Thymus (tissue), 11 donors: ENCODE data around the gene CYP27B1. TPM values are rescaled to one million over a fixed set of nuclear protein-coding genes. Genes with fewer than 3 reads are reported as not detected.
A peak's percentile ranks its signal among the peaks of the same experiment; 100 is the strongest.

Experiments used
- DNase-seq, 9 donors: peaks; one replicate each; pipeline ENCODE4 v3.0.0-alpha.2; 2013; ENCODE audit warnings: low spot score in 9 of 9, low read depth in 6 of 9, missing footprints in 1 of 9
- H3K27ac ChIP-seq, 2 donors: one replicate each; pipeline ENCODE4 v1.5.1; 2013; ENCODE audit warnings: control low read depth in 1 of 2, low read depth in 1 of 2, low read length in 1 of 2, mild to moderate bottlenecking in 1 of 2, moderate library complexity in 1 of 2
- H3K27me3 ChIP-seq, 2 donors: one replicate each; pipeline ENCODE4 v1.5.1; 2013; ENCODE audit warnings: low read length in 1 of 2; ENCODE audit not compliant: control insufficient read depth in 2 of 2, insufficient read depth in 1 of 2
- H3K36me3 ChIP-seq, 2 donors: one replicate each; pipeline ENCODE4 v1.5.1; 2013; ENCODE audit warnings: low read length in 1 of 2, mild to moderate bottlenecking in 1 of 2, moderate library complexity in 1 of 2; ENCODE audit not compliant: control insufficient read depth in 2 of 2, insufficient read depth in 2 of 2
- H3K4me1 ChIP-seq, 2 donors: one replicate each; pipeline ENCODE4 v1.5.1; 2013; ENCODE audit warnings: low read length in 2 of 2; ENCODE audit not compliant: control insufficient read depth in 2 of 2, insufficient read depth in 2 of 2
- H3K4me3 ChIP-seq, 2 donors: one replicate each; pipeline ENCODE4 v1.5.1; 2013; ENCODE audit warnings: low read length in 2 of 2, control low read depth in 1 of 2, mild to moderate bottlenecking in 1 of 2
- H3K9me3 ChIP-seq, 2 donors: one replicate each; pipeline ENCODE4 v1.5.1; 2013; ENCODE audit warnings: low read length in 1 of 2, mild to moderate bottlenecking in 1 of 2; ENCODE audit not compliant: control insufficient read depth in 2 of 2, insufficient read depth in 1 of 2
- WGBS: extraction: QIAGEN DNeasy Blood & Tissue Kit; methylation state at CpG from one replicate; pipeline ENCODE4 v1.1.7; 2013; 5-methylcytosine and 5-hydroxymethylcytosine counted together
- polyA plus RNA-seq: library from polyadenylated mRNA; stranded (reverse); fragments of 200-250 nt; gene quantifications from one replicate; pipeline ENCODE4 v1.2.3, GENCODE V29; 2013
- total RNA-seq: library from RNA; stranded (reverse); fragments of 120-200 nt; gene quantifications from one replicate; pipeline ENCODE4 v1.2.4, GENCODE V29; 2013
- donor health status: healthy.

Gene CYP27B1
- total and polyA plus RNA-seq, 2 donors, result 0.42 to 0.82 TPM

GRCh38 chr12:57732270-57732669 is 34.6 kb downstream of the CYP27B1 start:
- Histone ChIP-seq H3K36me3 (peaks cover 68 to 80% of the 10 kb centered on the region in 2 donors), H3K27me3 (peaks cover 0 to 13% of the 10 kb centered on the region in 2 donors), H3K4me3 (no peak overlapping the region), H3K9me3 (peaks cover 0 to under 1% of the 10 kb centered on the region in 2 donors), H3K27ac (no peak overlapping the region), H3K4me1 (no peaks in the 10 kb centered on the region)
- DNase-seq, result no peak
- WGBS, result 94% methylated on average over 4 of the region's 4 CpGs

GRCh38 chr12:57731411-57732080 is 35.3 kb downstream of the CYP27B1 start:
- 97% methylated on average over 19 of the region's 19 CpGs for WGBS
- DNase-seq, result no peak
- peaks cover 0 to 12% of the 10 kb centered on the region in 2 donors for H3K27me3 ChIP-seq

GRCh38 chr12:57730336-57731067 is 36.4 kb downstream of the CYP27B1 start:
- H3K4me1 ChIP-seq, result no peaks in the 10 kb centered on the region
- H3K36me3 ChIP-seq, result peaks cover 74 to 88% of the 10 kb centered on the region in 2 donors
- peaks cover 1 to 11% of the 10 kb centered on the region in 2 donors for H3K9me3 ChIP-seq
- H3K27me3 ChIP-seq, result peaks cover 0 to 13% of the 10 kb centered on the region in 2 donors
- H3K4me3 ChIP-seq, result no peak overlapping the region
- 97% methylated on average over 13 of the region's 13 CpGs for WGBS
- H3K27ac ChIP-seq, result no peak overlapping the region
- no peak for DNase-seq

More at GRCh38 chr12:57731411-57732080, 35.3 kb downstream of the CYP27B1 start:
- Histone ChIP-seq H3K4me3 (no peak overlapping the region), H3K36me3 (peaks cover 69 to 85% of the 10 kb centered on the region in 2 donors), H3K27ac (no peak overlapping the region), H3K4me1 (no peaks in the 10 kb centered on the region), H3K9me3 (peaks cover 0 to 7% of the 10 kb centered on the region in 2 donors)

- DNase-seq, result no peak
- Histone ChIP-seq H3K4me1 (no peaks in the 10 kb centered on the region), H3K36me3 (peaks cover 66 to 80% of the 10 kb centered on the region in 2 donors), H3K27ac (no peak overlapping the region), H3K27me3 (peaks cover 0 to 13% of the 10 kb centered on the region in 2 donors), H3K9me3 (peaks cover 1 to 11% of the 10 kb centered on the region in 2 donors), H3K4me3 (no peak overlapping the region)
- WGBS, result 88% methylated on average over 5 of the region's 5 CpGs
Measured at GRCh38 chr12:57729321-57729844, 37.5 kb downstream of the CYP27B1 start.

- H3K9me3 ChIP-seq, result peaks cover 1 to 11% of the 10 kb centered on the region in 2 donors
- H3K36me3 ChIP-seq, result peaks cover 55 to 65% of the 10 kb centered on the region in 2 donors
- DNase-seq, result no peak
- H3K27ac ChIP-seq, result no peak overlapping the region
- H3K4me3 ChIP-seq, result no peak overlapping the region
- H3K4me1 ChIP-seq, result no peaks in the 10 kb centered on the region
- peaks cover 0 to 13% of the 10 kb centered on the region in 2 donors for H3K27me3 ChIP-seq
- WGBS, result 94% methylated on average over 21 of the region's 21 CpGs
Measured at GRCh38 chr12:57727758-57728395, 39.0 kb downstream of the CYP27B1 start.

- Histone ChIP-seq H3K36me3 (peaks cover 50 to 57% of the 10 kb centered on the region in 2 donors), H3K27ac (no peak overlapping the region), H3K27me3 (peaks cover 0 to 13% of the 10 kb centered on the region in 2 donors), H3K4me3 (no peak overlapping the region), H3K9me3 (peaks cover 1 to 11% of the 10 kb centered on the region in 2 donors), H3K4me1 (no peaks in the 10 kb centered on the region)
- no peak for DNase-seq
- WGBS, result 95% methylated on average over 76 of the region's 76 CpGs
Measured at GRCh38 chr12:57726884-57727757, 39.8 kb downstream of the CYP27B1 start.

- Histone ChIP-seq H3K36me3 (peaks cover 49 to 56% of the 10 kb centered on the region in 2 donors), H3K27me3 (peaks cover 0 to 13% of the 10 kb centered on the region in 2 donors), H3K9me3 (peaks cover 1 to 11% of the 10 kb centered on the region in 2 donors), H3K27ac (no peak overlapping the region), H3K4me1 (no peaks in the 10 kb centered on the region), H3K4me3 (peak overlapping the region; percentile 11 to 26)
- WGBS, result 92% methylated on average over 79 of the region's 79 CpGs
- DNase-seq, result peak in 3 of 9 donors; percentile 37 to 65 (median 50)
Measured at GRCh38 chr12:57726151-57726883, 40.6 kb downstream of the CYP27B1 start.

GRCh38 chr12:57725851-57726150 is 41.1 kb downstream of the CYP27B1 start:
- H3K27me3 ChIP-seq, result peaks cover 0 to 13% of the 10 kb centered on the region in 2 donors
- H3K9me3 ChIP-seq, result peaks cover 1 to 11% of the 10 kb centered on the region in 2 donors
- peaks cover 49 to 55% of the 10 kb centered on the region in 2 donors for H3K36me3 ChIP-seq
- no peak for DNase-seq
- no peaks in the 10 kb centered on the region for H3K4me1 ChIP-seq
- no peak overlapping the region for H3K4me3 ChIP-seq
- 91% methylated on average over 10 of the region's 10 CpGs for WGBS
- no peak overlapping the region for H3K27ac ChIP-seq
